Effector CD8-positive, alpha-beta T cell (primary cell): Measurements from ENCODE around the gene MYO19.
"Not testable (repeated sequence)": the region's sequence is repeated elsewhere in the genome, so short reads cannot be mapped to it uniquely, and the experiment has no call there.

Experiments used
- DNase-seq: peaks from one replicate; lab custom pipeline; 2025; lab: John Stamatoyannopoulos, UW

The MYO19 gene

GRCh38 chr17:36501963-36502362, 32.7 kb downstream of the MYO19 start:
- DNase-seq, result no peak

DNA sequence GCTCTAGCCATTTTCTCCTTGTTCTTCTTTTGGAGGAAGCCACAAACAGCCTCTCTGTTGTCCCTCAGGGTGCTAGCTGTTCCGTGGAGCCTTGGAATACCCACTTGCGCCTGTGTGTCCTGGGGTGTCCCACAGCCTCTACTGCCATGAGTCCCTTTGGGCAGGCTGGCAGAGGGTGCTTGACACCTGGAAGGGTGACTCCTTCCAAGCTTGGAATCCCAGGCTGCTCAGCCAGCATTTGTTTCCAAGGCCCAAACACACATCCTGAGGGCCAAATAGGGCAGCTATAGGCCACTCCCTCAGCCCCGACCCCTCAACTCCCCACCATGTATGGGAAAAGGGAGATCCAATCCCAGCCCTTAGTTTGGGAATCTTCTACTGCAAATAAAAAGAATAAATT, 33.3 kb downstream of the MYO19 start:
- DNase-seq, result no peak

GRCh38 chr17:36500745-36501225, 33.9 kb downstream of the MYO19 start:
- no peak for DNase-seq

GRCh38 chr17:36498560-36499300, 35.9 kb downstream of the MYO19 start:
- DNase-seq, result no peak

DNA sequence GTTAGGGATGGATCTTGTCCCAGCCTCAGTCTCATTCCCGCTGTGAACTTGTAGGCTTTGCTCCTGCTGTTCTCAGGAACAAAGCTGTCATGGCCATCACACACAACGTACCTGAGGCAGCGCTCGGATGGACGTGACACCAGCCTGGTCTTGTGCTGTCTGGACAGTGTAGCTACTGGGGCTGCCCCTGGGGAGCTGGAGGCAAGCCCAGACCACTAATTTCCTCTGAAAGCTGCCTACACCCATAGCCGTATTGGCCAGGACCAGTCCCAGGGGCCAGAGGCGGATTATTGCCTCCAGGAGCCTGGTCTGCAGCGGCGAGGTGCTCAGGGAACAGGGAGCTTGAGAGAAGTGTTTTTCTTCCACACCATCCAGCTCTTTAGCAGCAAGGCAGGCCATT, 36.5 kb downstream of the MYO19 start:
- no peak for DNase-seq

DNA sequence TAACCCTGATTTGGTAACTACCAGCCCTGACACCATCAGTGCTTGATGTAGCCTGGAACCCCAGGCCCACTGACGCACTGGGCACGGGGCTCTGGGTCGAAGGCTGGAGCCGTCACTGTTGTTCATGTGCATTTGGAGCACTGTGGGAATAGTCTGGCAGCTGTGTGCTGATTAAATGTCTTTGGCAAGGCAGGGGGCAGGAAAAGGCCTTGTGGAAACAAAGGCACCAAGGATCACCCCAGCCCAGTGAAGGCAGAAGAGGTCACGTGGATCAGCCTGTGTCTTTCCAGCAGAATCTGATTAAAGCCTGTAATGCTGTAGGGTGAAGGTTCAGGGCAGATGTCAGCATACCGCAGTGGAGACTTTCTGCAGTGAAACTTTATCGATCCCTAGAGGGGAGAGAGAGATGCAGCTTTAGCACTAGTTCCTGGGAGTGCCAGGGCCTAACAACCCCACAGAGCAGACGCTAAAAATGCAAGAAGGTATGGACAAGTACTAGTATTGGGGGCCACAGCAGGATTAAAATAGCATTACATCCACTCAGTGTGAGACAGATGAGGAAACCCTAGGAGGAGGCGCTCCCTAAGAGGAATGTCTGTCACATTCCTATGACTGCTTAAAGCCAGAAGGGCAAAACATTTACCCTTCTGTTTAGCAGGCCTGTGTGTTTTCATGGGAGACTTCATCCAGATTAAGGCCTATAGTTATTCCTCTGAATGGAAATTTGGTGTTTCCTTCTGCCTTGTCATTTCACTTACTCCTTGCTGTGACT, 38.5 kb downstream of the MYO19 start:
- DNase-seq, result no peak

GRCh38 chr17:36495076-36495578, 39.5 kb downstream of the MYO19 start:
- DNase-seq, result no peak

GRCh38 chr17:36494674-36495073, 40.0 kb downstream of the MYO19 start:
- no peak for DNase-seq

- DNase-seq, result no peak
Observed at GRCh38 chr17:36493956-36494355, 40.7 kb downstream of the MYO19 start.

- peak; percentile 82 for DNase-seq
Observed at GRCh38 chr17:36486204-36487194, 48.2 kb downstream of the MYO19 start, which contains the start of gene ZNHIT3. Gene ZNHIT3 (plus strand): TSS chr17:36486681. CDS start chr17:36486700, 19 bp downstream.

GRCh38 chr17:36485805-36486203, 48.9 kb downstream of the MYO19 start:
- no peak for DNase-seq

GRCh38 chr17:36485027-36485426, 49.6 kb downstream of the MYO19 start:
- no peak for DNase-seq

GRCh38 chr17:36484021-36484420, 50.6 kb downstream of the MYO19 start:
- DNase-seq, result not testable (repeated sequence)

GRCh38 chr17:36482611-36483504, 51.8 kb downstream of the MYO19 start:
- DNase-seq, result peak; percentile 64

DNA sequence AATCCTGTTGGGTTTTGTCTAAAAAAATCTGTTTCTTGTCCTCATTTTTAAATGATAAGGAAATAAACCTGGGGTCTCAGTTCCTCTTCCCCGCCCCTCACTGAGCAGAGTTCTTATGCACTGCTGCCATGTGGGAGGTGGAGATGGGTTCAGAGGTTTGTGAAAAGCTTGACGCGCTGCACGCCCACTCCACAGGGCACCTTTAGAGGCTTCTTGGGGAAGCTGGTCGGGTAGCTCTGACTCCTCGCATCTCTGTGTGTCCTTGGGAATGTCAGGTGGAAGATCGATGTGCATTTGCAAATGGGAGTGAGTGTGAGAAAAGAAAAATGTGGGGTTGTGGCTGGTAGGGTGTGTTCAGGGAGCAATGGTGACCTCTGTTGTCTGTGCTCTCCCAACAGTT, 52.8 kb downstream of the MYO19 start:
- no peak for DNase-seq

DNA sequence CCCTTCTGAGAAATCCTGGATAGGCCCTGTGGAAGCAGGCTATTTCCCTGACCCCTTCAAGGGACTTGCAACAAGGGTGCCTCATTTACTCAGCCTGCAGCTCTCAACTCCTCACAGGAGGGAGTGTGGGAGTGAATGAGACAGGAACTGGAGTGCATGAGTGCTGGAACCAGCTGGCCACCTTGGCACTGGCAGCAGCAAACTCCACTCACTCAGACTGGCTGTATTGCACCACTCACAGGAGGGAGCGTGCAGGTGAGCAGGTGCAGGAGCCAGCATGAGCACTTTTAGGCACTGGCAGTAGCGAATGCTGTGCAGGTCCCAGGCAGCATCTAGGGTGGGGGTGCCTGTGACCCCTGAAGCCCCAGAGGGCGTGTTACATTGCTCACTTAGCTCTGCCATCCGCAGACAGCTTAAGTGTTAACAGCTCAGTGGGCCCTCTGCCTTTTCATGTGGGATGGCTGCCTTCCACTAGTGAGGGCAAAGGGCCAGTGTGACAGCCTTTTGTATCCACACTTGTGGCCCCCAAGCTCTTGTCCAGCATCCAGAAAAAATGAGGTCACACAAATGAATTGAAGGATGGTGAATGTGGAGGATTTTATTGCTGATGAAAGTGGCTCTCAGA, 59.2 kb downstream of the MYO19 start:
- no peak for DNase-seq

GRCh38 chr17:36474571-36474970, 60.1 kb downstream of the MYO19 start:
- no peak for DNase-seq

- DNase-seq, result no peak
Observed at GRCh38 chr17:36470499-36470898, 64.2 kb downstream of the MYO19 start.

- no peak for DNase-seq
Observed at GRCh38 chr17:36469733-36470132, 64.9 kb downstream of the MYO19 start.
